COLO668 (cell line): ENCODE measurements around the gene LYST.
"Not testable (repeated sequence)": the region's sequence is repeated elsewhere in the genome, so short reads cannot be mapped to it uniquely, and the experiment has no call there.

ENCODE experiments used
- DNase-seq: peaks from one replicate; lab custom pipeline; 2025; ENCODE audit not compliant: unreplicated experiment; lab: John Stamatoyannopoulos, UW

Gene LYST, protein sequence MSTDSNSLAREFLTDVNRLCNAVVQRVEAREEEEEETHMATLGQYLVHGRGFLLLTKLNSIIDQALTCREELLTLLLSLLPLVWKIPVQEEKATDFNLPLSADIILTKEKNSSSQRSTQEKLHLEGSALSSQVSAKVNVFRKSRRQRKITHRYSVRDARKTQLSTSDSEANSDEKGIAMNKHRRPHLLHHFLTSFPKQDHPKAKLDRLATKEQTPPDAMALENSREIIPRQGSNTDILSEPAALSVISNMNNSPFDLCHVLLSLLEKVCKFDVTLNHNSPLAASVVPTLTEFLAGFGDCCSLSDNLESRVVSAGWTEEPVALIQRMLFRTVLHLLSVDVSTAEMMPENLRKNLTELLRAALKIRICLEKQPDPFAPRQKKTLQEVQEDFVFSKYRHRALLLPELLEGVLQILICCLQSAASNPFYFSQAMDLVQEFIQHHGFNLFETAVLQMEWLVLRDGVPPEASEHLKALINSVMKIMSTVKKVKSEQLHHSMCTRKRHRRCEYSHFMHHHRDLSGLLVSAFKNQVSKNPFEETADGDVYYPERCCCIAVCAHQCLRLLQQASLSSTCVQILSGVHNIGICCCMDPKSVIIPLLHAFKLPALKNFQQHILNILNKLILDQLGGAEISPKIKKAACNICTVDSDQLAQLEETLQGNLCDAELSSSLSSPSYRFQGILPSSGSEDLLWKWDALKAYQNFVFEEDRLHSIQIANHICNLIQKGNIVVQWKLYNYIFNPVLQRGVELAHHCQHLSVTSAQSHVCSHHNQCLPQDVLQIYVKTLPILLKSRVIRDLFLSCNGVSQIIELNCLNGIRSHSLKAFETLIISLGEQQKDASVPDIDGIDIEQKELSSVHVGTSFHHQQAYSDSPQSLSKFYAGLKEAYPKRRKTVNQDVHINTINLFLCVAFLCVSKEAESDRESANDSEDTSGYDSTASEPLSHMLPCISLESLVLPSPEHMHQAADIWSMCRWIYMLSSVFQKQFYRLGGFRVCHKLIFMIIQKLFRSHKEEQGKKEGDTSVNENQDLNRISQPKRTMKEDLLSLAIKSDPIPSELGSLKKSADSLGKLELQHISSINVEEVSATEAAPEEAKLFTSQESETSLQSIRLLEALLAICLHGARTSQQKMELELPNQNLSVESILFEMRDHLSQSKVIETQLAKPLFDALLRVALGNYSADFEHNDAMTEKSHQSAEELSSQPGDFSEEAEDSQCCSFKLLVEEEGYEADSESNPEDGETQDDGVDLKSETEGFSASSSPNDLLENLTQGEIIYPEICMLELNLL (N-terminal part only)

GRCh38 chr1:235866205-235866912, at the start of gene LYST:
TSS of gene LYST (minus strand) at chr1:235866906. CDS start at chr1:235830417, 36,489 bp downstream.
- peak; percentile 86 for DNase-seq

GRCh38 chr1:235915489-235915888, 48.8 kb upstream of the LYST start:
- DNase-seq: not testable (repeated sequence)

DNA sequence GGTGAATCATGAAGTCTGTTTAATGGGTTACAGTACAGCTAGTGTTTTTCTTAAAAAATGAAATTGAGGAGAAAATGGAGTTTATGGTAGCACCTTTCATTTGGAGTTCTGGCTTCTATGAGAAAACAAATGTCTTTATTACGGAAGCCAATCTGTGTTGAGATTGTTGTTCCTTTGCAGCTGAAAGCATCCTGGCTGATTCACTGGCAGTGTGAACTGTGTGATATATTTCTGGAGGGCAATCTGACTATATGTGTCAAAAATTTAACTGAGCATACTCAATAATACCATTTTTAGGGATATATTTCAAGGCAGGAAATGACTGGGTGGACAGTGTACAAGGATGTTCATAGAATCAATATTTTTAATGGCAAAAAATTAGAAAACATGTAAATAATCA, 46.6 kb upstream of the LYST start:
- no peak for DNase-seq

GRCh38 chr1:235911876-235912275, 45.2 kb upstream of the LYST start:
- DNase-seq: no peak

DNA sequence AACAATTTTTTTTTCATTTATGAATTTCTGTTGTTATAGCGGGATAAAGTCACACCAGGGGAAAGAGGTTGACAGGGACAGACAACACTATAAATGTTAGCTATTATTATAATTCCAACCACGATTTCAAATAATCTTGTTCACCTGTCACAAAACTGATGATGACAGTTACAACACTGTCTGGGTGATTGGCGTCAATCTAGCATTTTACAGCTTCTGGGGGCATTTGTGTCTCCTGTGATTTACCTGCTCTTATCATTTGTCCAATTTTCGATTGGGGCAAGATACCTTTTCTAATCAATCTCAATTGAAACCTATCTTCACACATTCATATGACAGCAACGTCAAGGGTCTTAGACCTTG, 44.6 kb upstream of the LYST start:
- DNase-seq: no peak

DNA sequence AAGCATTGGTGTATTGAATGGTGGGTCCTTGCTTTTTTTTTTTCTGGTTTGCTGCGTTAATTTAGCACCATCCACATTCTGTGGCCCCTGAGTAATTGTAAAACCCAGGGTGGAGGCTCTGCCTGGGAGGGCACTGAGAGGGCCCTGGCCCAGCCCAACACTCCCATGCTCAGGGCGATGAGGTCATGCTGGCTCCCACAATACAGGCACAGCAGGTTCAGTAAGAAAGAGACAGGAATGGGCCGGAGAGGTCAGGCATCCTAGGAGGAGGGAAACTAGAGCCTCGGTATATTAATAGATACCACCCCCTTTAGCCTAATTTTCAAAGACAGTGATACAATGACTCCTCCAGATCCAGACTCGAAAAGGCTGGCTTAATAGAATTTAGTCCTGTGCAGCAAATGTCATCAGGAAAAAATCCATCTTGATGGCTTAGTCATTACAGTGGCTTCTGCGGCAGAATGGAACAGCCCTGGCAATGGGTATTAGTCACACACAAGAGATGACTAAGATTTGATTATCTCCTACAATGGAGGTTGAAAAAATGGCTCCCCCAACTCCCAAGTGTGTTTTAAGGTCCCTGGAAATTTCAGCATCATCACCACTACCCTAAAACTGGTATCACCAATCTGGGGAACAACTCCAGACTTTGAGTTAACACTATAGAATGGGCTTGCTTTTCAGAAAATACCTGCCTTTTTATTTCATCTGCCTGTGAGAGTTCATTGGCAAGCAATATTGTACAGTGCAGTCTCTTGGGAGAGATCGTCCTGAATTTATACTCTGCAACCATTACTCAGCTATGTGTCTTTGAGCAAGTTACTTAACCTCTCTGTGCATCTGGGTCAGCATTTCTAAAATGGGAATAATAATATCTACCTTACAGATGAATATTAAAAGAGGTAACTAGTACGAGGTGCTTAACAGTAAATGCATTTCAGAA, 43.9 kb upstream of the LYST start:
- no peak for DNase-seq

DNA sequence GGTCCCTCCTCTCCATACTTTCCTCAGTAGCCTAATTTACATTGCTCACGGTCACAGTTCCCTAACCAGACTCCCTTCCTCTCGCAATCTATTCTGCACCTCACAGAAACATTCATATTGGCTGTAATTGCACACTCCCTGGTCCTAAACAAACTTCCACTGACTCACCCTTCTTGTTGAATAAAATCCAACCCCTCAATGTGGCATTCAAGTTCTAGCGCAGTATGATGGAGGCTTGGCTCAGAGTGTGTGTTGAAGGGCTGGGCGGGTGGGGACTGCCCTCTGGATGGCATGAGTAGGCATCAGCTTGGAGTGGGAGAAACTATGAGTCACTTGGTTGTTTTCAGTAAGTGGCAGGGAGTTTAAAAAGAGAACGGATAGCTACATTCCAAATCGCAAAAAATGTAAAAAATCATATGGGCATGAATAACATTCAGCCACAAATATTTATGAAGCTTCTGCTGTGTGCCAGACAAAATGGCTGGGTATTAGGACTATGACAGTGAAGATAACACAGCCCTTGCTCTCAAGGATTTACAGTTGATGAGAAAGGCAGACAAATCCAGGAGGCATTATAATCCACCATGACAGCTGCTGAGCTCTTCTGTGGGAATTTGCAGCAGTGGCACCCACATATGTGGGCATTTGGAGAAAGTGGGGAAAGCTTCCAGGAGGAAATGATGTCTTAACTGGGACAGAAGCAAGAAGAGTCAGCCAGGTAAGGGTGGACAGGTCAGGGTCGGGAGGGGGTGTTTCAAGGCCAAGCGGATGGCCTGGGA, 42.2 kb upstream of the LYST start:
- DNase-seq: no peak

DNA sequence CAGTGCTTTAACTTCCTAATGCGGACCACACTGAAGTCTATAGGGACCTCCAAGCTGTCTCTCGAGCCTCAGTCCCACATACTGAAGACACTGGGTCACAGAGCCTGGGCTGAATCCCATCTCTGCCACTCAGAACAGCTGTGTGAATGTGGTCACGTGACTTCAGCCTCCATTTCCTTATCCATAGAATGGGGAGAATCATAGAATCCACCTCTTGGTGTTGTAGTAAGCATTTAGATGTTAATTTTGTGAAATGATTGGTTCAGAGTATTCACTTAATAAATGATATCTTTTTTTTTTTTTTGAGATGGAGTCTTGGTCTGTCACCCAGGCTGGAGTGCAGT, 41.2 kb upstream of the LYST start:
- DNase-seq: no peak

GRCh38 chr1:235907187-235907896, 40.6 kb upstream of the LYST start:
- DNase-seq: no peak

GRCh38 chr1:235906436-235906835, 39.7 kb upstream of the LYST start:
- no peak for DNase-seq

DNA sequence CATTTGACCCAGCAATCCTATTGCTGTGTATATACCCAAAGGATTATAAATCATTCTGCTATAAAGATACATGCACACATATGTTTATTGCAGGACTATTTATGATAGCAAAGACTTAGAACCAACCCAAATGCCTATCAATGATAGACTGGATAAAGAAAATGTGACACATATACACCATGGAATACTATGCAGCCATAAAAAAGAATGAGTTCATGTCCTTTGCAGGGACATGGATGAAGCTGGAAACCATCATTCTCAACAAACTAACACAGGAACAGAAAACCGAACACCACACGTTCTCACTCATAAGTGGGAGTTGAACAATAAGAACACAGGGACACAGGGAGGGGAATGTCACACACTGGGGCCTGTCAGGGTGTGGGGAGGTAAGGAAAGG, 37.1 kb upstream of the LYST start:
- DNase-seq: not testable (repeated sequence)

- no peak for DNase-seq
These were observed 36.2 kb upstream of the LYST start for GRCh38 chr1:235902677-235903542.

DNA sequence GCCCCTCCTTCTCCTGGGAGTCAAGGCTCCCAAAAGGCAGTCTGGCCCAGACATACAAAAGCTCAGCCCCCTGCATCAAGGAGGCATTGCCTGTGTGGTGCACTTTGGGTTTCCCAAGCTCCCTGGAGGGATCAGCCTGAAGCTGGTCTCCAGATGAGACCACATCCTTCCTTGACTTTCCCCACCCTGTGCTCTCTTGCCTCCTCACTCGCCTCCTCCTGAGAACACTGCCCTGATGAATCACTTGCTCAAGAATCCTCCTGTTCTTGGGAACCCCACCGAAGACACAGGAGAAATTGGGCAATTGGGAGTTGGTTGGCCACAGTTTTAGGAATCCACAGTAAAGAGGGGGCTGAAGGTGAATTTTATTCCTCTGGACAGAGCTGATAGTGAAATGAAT, 34.8 kb upstream of the LYST start:
- DNase-seq: no peak

DNA sequence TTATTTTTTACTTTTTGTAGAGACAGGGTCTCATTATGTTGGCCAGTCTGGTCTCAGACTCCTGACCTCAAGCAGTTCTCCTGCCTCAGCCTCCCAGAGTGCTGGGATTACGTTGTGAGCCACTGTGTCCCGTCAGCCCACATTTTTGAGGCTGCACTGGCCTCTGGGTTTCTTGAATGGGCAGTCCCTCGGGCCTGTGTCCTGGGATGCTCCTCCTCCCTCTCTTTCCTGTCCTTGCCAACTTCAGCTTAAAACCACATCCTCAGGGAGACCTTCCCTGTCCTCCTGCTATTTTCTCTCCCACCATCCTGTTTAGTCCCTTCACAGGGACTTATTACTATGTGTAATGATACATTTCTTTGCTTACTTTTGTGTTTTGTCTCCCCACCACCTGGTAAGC, 31.4 kb upstream of the LYST start:
- DNase-seq: no peak

GRCh38 chr1:235893840-235894239, 27.1 kb upstream of the LYST start:
- DNase-seq: no peak

- DNase-seq: no peak
These were observed 26.2 kb upstream of the LYST start for GRCh38 chr1:235892734-235893413.

DNA sequence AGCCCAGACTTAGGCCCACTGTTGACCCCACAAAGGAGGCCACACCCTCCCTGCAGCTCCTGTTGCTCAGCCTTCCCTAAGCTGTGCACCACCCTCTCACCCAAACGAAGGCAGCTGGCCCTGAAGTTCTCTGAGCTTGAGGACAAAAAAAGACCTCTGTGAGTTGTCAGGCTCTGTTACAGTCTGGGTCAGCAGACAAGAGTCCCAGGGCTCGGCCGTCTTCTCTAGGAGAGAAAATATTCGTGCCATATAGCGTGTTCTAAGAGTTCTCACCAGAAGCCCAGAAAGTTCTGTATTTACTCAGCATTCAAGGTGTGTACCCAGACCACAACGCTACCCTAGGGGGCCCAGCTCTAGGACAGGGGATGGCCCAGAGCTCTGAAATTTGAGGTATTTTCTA, 25.5 kb upstream of the LYST start:
- no peak for DNase-seq
